HepG2 (cell line): ENCODE data around the gene PDE1C. TPM values are rescaled to one million over a fixed set of nuclear protein-coding genes. Genes with fewer than 3 reads are reported as not detected.

Experiments
- ATAC-seq: fragments of 200-7000 bp; cut with Tn5 transposase; 3 replicates; pipeline ENCODE4 v1.9.1; 2020; ENCODE audit warnings: mild to moderate bottlenecking, moderate library complexity
- BruUV-seq: library from RNA; stranded (reverse); fragments of 400-500 nt; replicated peaks from 2 replicates; lab custom pipeline; 2021; lab: Mats Ljungman, UMichigan
- CTCF ChIA-PET: fragments of 300-600 bp; formaldehyde crosslinking; extraction: SDS; loops from one replicate; lab custom pipeline; 2021; ENCODE audit warnings: low total read pairs, inconsistent platforms, low intra/inter-chr PET ratio; lab: Yijun Ruan, JAX
- POLR2A ChIA-PET: fragments of 350-600 bp; sonication (Branson Sonifier 250); formaldehyde crosslinking; loops from one replicate; lab custom pipeline; 2020; ENCODE audit warnings: antibody characterized with exemption, inconsistent platforms; lab: Yijun Ruan, JAX
- DNase-seq: peaks from one replicate; pipeline ENCODE4 v3.0.0-alpha.2; 2015; ENCODE audit warnings: low spot score
- FAIRE-seq: peaks from 3 replicates; lab custom pipeline; 2011; peaks lifted over from hg19 to GRCh38; lab: Jason Lieb, UNC
- H2AFZ ChIP-seq: one replicate; pipeline ENCODE4 v1.6.1; 2011; ENCODE audit warnings: low read length, inconsistent platforms
- H3K27ac ChIP-seq: fragments of 300-600 bp; 3 replicates; pipeline ENCODE4 v1.8.0; 2011; ENCODE audit warnings: mixed run types, mild to moderate bottlenecking, mixed read lengths, low read length, inconsistent platforms; ENCODE audit not compliant: insufficient read depth; ENCODE audit errors: extremely low read length
- H3K27me3 ChIP-seq, 2 experiments: fragments of 200-600 bp in 1 of 2; 2 replicates in 1 of 2; 3 replicates in 1 of 2; pipeline versions ENCODE4 v1.6.0 to v1.8.0; 2011; ENCODE audit warnings: low read length in 2 of 2, mild to moderate bottlenecking in 2 of 2, moderate library complexity in 2 of 2, inconsistent platforms in 1 of 2; ENCODE audit not compliant: insufficient read depth in 2 of 2, control insufficient read depth in 1 of 2
- H3K36me3 ChIP-seq, 2 experiments: fragments of 200-600 bp in 1 of 2; replicated peaks in 1 of 2; 2 replicates in 1 of 2; 3 replicates in 1 of 2; pipeline versions ENCODE4 v1.5.1 to v1.8.0; 2011; ENCODE audit warnings: low read length in 2 of 2, inconsistent platforms in 1 of 2; ENCODE audit not compliant: insufficient read depth in 2 of 2, control insufficient read depth in 1 of 2
- H3K4me1 ChIP-seq: 2 replicates; pipeline ENCODE4 v1.5.1; 2012; ENCODE audit warnings: low read length, inconsistent platforms; ENCODE audit not compliant: insufficient read depth
- H3K4me2 ChIP-seq: 2 replicates; pipeline ENCODE4 v1.6.0; 2011; ENCODE audit warnings: low read depth, low read length, inconsistent platforms
- H3K4me3 ChIP-seq, 3 experiments: fragments of 200-600 bp in 1 of 3; sonication (generic), shearing (Covaris generic) in 1 of 3; replicated peaks in 1 of 3; 2 replicates each; pipeline ENCODE4 v1.5.1; 2011 to 2016; ENCODE audit warnings: low read length in 3 of 3, inconsistent platforms in 2 of 3, low read depth in 2 of 3, mild to moderate bottlenecking in 2 of 3, control low read depth in 1 of 3, mixed read lengths in 1 of 3; ENCODE audit not compliant: insufficient read depth in 1 of 3
- H3K79me2 ChIP-seq: one replicate; pipeline ENCODE4 v1.6.1; 2011; ENCODE audit warnings: low read length, inconsistent platforms; ENCODE audit not compliant: insufficient read depth
- H3K9ac ChIP-seq: 2 replicates; pipeline ENCODE4 v1.6.0; 2011; ENCODE audit warnings: mild to moderate bottlenecking, low read depth, low read length, inconsistent platforms; ENCODE audit not compliant: insufficient read depth
- H3K9me3 ChIP-seq: 2 replicates; pipeline ENCODE4 v1.5.1; 2012; ENCODE audit warnings: mild to moderate bottlenecking, low read length
- H4K20me1 ChIP-seq: 2 replicates; pipeline ENCODE4 v1.6.0; 2011; ENCODE audit warnings: inconsistent platforms, mild to moderate bottlenecking, low read length, moderate library complexity; ENCODE audit not compliant: insufficient read depth
- CREB1 ChIP-seq, 2 experiments: fragments of 450-650 bp in 1 of 2; IDR thresholded peaks; 2 replicates each; pipeline ENCODE4 v1.6.1; 2016 to 2017; ENCODE audit warnings: control low read depth in 1 of 2, mild to moderate bottlenecking in 1 of 2, missing compliant biosample characterization in 1 of 2, missing genetic modification characterization in 1 of 2
- E2F1 ChIP-seq: sonication (generic); formaldehyde crosslinking; IDR thresholded peaks from 2 replicates; pipeline ENCODE4 v1.5.0; 2020; ENCODE audit warnings: missing genetic modification reagents
- GLI4 ChIP-seq: sonication (generic); formaldehyde crosslinking; IDR thresholded peaks from 2 replicates; pipeline ENCODE4 v1.5.1; 2020; ENCODE audit warnings: missing genetic modification reagents, mild to moderate bottlenecking, moderate library complexity, borderline replicate concordance
- ZNF784 ChIP-seq: sonication (generic); formaldehyde crosslinking; IDR thresholded peaks from 2 replicates; pipeline ENCODE4 v1.5.1; 2020; ENCODE audit warnings: missing genetic modification reagents, mild to moderate bottlenecking, borderline replicate concordance
- ZNF790 ChIP-seq: sonication (generic); formaldehyde crosslinking; IDR thresholded peaks from 2 replicates; pipeline ENCODE4 v1.8.0; 2022; ENCODE audit warnings: missing genetic modification reagents, mild to moderate bottlenecking, borderline replicate concordance
- WGBS: methylation state at CpG from one replicate; pipeline ENCODE4 v1.1.6; 2017; ENCODE audit warnings: low lambda C conversion rate; 5-methylcytosine and 5-hydroxymethylcytosine counted together
- in situ Hi-C: cut with HindIII; loops from 2 replicates; pipeline ENCODE4 v1.10.0; 2017; ENCODE audit warnings: low pct_unique_long_range_greater_than_20kb; ENCODE audit not compliant: extremely low pct_ligation_motif_present
- intact Hi-C: fragments of 100-400 bp; cut with micrococcal nuclease; formaldehyde crosslinking; loops from one replicate; pipeline ENCODE4 v1.10.0; 2022; ENCODE audit not compliant: unreplicated experiment
- polyA plus RNA-seq, 8 experiments: library from polyadenylated mRNA; depleted of rRNA in 3 of 8; stranded (reverse) in 7 of 8; unstranded in 1 of 8; fragments of >200 nt; fragmentation: Illumina TruSeq in 4 of 8; extraction: Trizol in 4 of 8; gene quantifications; 2 replicates each; pipeline versions ENCODE4 v1.2.1 to v1.2.3, GENCODE V29; 2011 to 2016; ENCODE audit warnings: low read depth in 4 of 8, missing spikeins in 1 of 8, mixed read lengths in 1 of 8; ENCODE audit not compliant: insufficient read depth in 1 of 8
- total RNA-seq, 5 experiments: library from RNA; depleted of rRNA; stranded (reverse); fragments of >200 nt; fragmentation: Illumina TruSeq; extraction: Trizol; gene quantifications; 2 replicates each; pipeline ENCODE4 v1.2.3, GENCODE V29; 2016; ENCODE audit warnings: low read depth in 1 of 5

Gene PDE1C
- total and polyA plus RNA-seq, 2 of the 13 experiments (the other 11 are each of a cell fraction or from before 2014, with no cell fraction given), result not detected

GRCh38 chr7:31794851-31795344 lies 275.3 kb downstream of the PDE1C start (continued):
- TF ChIP-seq ZNF784 (CRISPR knock-in tag), result no peak

- Histone ChIP-seq H3K27ac (no peak overlapping the region), H4K20me1 (no peaks in the 10 kb centered on the region), H2AFZ (no peak overlapping the region), H3K79me2 (no peaks in the 10 kb centered on the region), H3K4me3 (no peak overlapping the region), H3K9ac (no peak overlapping the region), H3K9me3 (no peaks in the 10 kb centered on the region), H3K4me1 (no peaks in the 10 kb centered on the region), H3K4me2 (no peak overlapping the region), H3K36me3 (no peaks in the 10 kb centered on the region), H3K27me3 (no peaks in the 10 kb centered on the region)
- FAIRE-seq (no peak), DNase-seq (no peak), ATAC-seq (no peak)
- intact Hi-C loops (no loop called here), in situ Hi-C loops (no loop called here)
- POLR2A ChIA-PET, result no interaction called here
- TF ChIP-seq E2F1, result no peak
- TF ChIP-seq GLI4 (CRISPR knock-in tag), result no peak
- peak; percentile 43 for TF ChIP-seq CREB1 (IDR thresholded peaks at IDR 0.05)
- no peak for TF ChIP-seq CREB1 (CRISPR knock-in tag; IDR thresholded peaks at IDR 0.05)
- no peak for TF ChIP-seq ZNF790
- WGBS, result 5% methylated on average over 2 of the region's 2 CpGs
- CTCF ChIA-PET, result no interaction called here
- no TSS peak for BruUV-seq
Observed at GRCh38 chr7:31791881-31792280, 278.3 kb downstream of the PDE1C start.
